HTERT RPE-1 (cell line): ENCODE measurements around the gene THBD.
"Not testable (repeated sequence)": the region's sequence is repeated elsewhere in the genome, so short reads cannot be mapped to it uniquely, and the experiment has no call there.

Experiments used
- in situ Hi-C: fragments of 300-500 bp; cut with MboI; formaldehyde crosslinking; loops from 4 replicates; pipeline ENCODE4 v1.14.3; 2020; ENCODE audit warnings: low sequenced_read_pairs

Gene THBD

DNA sequence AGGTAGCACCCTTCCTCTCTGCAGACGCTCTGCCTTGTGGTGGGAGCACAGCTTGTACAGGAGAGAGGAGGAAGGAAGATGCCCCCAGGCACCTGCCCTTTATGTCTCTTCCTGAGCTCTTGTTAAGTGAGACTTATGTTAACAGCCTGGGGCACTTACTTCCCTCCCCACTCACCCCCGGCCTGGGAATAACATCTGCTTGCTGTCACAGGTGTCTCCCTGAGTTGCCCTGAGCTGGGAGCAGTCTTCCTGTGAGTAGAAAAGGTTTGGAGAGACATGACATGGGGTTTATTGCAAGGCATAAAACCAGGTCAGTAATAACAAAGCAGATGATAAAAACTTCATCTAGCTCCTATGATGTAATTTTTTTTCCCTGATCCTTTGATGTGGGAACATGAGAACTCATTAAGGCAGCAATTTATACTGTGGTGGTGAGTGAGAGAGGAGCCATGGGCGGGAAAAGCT lies 12.4 kb downstream of the THBD start:
- in situ Hi-C loops, result no loop called here

DNA sequence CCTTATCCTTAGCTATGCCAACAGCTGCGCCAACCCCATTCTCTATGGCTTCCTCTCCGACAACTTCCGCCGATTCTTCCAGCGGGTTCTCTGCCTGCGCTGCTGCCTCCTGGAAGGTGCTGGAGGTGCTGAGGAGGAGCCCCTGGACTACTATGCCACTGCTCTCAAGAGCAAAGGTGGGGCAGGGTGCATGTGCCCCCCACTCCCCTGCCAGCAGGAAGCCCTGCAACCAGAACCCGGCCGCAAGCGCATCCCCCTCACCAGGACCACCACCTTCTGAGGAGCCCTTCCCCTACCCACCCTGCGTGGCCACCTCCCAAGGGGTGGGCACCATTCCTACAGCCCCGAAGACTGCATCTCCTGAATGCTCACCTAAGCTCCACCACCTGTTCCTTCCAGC lies 13.1 kb downstream of the THBD start:
- in situ Hi-C loops, result no loop called here

DNA sequence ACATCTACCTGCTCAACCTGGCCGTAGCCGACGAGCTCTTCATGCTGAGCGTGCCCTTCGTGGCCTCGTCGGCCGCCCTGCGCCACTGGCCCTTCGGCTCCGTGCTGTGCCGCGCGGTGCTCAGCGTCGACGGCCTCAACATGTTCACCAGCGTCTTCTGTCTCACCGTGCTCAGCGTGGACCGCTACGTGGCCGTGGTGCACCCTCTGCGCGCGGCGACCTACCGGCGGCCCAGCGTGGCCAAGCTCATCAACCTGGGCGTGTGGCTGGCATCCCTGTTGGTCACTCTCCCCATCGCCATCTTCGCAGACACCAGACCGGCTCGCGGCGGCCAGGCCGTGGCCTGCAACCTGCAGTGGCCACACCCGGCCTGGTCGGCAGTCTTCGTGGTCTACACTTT lies 13.7 kb downstream of the THBD start:
- in situ Hi-C loops, result no loop called here

DNA sequence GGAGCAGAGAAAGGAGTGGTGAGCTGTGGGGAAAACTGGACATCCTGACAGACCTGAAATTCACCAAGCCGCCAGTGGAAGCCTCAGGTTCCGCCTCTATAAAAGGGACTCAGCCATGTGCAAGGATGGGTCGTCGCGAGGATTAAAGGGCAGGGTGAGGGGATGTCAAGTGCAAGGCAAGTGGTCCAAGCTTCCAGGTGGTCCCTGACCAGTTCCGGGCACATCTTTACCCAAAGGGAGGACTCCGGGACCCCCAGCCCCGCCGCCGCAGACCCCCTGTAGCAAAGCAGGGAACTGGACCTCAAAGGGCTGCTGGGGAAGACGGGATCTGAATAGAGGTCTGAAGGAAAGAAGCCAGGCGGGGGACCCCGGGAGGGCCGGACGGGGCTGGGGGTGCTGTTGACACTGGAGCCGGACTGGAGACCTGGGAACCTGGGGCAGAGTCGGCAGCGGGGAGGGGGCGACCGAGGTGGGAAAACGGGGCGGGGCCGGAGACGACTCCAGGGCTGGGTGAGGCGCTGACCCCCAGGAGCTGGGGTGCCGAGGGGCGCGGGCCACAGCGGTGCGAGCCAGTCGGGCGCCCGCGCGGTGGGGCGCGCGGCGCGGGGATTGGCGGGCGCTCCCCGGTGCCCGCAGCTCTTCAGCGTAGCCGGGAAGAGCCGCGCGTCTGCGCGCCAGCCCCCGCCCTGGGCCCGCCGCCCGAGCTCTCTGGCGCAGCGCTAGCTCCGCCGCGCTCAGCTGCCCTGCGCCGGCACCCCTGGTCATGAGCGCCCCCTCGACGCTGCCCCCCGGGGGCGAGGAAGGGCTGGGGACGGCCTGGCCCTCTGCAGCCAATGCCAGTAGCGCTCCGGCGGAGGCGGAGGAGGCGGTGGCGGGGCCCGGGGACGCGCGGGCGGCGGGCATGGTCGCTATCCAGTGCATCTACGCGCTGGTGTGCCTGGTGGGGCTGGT lies 14.5 kb downstream of the THBD start, which contains the start of gene SSTR4:
TSS of gene SSTR4 (plus strand) at position 592 of the 951 bp plus-strand sequence. CDS start at position 764, 172 bp downstream.
- in situ Hi-C loops, result no loop called here

DNA sequence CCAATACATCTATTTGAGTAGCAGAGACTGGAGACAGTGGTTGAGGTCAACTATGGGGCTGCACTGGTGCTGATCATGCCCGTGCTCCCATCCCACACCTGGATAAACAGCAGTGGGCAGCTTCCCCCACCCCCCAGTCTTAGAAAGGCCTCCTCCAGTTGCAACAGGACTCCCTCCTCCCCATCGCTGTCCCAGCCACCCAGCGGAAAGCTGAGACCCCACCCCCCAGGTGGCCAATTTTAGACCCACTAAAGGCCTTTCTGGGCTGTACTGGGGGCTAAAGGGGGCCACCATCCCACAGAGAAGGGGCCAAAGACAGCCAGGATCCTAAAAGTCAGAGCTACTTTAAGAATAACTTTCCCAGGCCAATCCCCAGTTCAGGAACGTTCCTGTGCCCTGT lies 15.6 kb downstream of the THBD start:
- in situ Hi-C loops, result no loop called here

DNA sequence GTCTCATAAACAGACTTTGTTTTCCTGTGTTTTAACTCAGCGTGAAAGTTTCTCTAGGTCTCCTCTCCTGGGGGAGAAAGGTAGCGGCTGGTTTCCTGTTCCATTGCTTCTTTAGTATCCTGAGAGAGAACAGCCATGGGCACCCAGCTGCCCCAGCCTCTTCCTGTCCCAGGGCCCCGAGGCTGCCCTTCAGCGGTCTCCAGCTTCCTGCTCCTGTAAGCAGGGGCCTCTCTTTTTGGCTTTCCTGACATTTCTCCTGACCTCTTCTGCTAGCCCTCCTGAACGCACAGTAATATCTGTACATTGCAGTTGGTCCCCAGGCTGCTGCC lies 16.8 kb downstream of the THBD start:
- in situ Hi-C loops, result no loop called here

DNA sequence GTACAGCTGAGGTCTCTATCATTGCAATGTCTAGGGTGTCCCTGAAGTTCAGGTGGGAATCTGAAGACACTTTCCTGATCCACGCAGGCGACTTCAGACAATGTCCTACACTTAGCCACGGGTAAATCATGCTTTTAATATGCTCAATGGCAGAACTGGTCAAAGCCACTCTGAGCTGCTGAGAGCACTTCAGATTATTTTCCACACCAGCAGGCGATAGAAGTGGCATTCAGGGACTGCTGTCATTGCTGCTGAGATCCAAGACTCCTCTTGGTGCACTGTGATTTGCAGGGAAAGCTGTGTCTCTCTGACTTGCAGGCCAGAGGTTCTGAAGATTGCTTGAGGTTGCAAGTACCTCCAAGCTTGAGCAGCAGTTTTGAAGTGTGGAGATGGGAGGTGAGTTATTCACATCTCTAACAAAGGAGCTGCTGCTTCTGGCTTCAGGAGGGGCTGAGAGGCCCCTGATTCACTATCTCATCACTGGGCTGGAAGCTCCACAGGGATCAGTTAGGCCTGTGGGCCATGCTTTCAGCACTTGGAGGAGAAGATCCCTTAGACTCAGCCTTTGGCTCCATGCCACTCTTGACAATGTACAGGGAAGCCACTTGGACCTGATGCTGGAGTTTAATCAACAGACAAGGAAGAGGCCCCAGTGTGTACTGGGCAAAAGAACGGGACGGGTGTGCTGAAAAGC lies 17.3 kb downstream of the THBD start:
- in situ Hi-C loops, result no loop called here

DNA sequence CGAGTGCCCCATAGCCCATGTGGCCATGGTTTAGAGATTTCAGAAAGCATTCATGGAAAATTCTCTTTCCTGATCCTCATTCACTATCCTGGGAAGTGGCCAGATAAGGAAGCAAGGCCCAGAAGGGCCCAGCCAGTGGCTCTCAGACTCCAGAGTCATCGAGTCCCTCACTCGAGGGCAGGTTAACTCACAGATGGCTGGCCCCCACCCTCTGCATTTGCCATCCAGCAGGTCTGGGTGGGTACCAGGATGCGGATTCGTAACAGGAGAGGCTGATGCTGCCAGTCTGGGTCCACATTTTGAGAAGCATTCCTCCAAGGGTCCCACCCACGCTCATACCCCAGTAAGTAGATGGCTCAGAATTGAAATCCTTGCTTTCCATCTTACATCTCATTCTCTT lies 18.1 kb downstream of the THBD start:
- in situ Hi-C loops, result no loop called here

DNA sequence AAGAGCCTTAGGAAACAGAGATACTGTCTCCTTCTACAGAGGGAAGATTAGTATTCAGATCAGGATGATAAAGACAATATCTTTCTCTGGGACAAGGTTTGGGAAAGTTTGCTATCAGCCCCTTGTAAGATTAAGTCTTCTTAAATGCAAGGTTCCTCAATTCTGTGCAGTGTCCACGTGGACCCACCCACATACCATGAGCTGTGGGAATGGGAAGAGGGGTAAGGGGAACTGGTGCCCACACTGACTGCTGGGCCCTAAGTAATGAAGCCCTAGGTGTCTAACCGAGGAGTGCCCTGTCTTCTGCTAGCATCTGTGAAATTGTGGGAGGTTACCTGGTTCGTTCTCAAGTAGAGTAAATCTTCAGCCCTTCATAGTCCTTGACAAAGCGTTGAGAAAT lies 20.1 kb downstream of the THBD start:
- in situ Hi-C loops, result no loop called here

DNA sequence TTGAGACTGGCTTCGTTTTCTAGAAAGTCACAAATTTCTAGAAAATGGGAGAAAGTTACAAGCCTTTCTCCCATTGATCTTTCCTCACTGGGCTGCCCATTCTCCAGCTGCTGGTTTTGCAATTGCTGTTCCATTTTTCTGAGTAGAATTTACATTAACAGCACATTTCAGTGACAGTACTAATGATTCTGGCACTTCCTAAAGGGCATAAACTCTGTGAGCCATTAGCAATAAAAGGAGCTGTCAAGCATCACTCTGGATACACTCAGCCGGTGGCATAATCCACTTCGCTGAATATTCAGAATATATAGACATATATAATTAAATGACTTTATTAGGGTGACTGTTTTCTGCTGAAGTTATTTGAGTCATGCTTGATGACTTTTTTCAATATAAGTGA lies 21.1 kb downstream of the THBD start:
- in situ Hi-C loops, result no loop called here

DNA sequence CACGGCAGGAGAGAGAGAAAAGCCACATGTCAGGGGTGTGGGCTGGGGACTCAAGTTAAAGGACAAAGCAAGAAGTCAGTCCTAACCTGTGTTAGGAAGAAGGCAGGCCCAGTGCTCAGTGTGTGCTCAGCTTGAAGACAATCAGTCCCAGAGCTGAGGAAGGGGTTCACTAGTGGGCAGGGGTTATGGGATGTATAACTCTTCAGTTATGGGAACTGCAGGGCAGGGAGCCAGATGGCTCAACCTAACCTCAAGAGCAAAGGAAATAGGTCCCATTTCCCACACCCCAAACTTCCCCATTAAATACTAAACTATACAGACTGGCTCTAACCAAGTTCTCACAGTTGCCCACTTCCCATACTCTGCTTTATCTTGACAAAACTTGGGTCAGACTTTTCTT lies 21.8 kb downstream of the THBD start:
- in situ Hi-C loops, result no loop called here

DNA sequence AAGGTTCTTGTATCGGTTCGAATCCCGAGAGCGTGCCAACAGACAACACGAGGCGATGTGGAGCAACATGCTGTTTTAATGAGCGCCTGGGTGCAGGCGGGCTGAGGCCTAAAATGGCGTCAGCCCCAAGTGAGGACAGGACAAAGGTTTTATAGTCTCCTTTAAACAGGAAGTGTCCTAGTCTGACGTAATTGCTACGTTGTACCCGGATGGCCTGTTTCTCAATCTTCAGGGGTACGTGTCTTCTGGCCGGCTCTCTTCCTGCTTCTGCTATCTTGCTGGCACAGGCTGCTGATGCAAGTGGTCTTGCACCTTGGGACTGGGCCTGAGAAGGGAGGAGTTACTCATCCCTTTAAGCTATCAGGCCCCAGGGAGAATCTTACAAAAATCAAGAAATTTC lies 24.0 kb downstream of the THBD start:
- in situ Hi-C loops, result not testable (repeated sequence)

DNA sequence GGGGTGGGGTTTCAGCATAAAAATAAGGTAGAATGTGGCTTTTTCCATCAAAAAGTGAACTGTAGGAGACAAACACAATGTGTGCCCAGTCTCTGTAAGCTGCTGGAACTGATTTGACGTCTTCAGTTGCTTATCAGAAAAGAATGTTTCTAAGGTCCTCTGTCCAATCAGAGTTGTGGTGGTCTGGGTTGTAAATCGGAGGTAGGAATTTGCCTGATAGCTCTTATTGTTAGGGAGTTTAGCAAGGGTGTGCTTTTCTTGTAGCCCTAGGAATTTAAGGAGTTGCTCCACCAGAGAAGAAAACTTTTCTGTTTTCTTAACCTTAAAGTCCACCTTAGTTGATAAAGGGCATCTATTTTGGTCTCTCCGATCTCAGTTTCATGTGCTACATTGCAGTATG lies 24.8 kb downstream of the THBD start:
- in situ Hi-C loops, result no loop called here

DNA sequence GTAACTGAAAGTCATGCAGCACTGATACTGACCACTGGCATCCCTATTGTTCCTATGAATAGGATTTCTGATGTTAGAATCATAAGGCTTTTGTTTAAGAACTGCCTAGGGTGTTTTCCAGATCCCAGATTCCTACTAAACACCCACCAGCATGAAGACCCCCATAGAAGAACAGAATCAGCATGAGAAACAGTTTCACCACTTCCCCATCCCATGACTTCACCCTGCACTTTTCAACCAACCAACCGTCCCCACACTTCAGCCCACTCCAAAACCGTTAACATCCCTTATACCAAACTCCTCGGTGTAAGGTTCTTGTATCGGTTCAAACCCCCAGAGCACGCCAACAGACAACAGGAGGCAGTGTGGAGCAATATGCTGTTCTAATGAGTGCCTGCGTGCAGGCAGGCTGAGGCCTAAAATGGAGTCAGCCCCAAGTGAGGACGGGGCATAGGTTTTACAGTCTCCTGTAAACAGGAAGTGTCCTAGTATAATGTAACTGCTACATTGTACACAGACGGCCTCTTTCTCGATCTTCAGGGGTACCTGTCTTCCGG lies 25.8 kb downstream of the THBD start:
- in situ Hi-C loops, result no loop called here

DNA sequence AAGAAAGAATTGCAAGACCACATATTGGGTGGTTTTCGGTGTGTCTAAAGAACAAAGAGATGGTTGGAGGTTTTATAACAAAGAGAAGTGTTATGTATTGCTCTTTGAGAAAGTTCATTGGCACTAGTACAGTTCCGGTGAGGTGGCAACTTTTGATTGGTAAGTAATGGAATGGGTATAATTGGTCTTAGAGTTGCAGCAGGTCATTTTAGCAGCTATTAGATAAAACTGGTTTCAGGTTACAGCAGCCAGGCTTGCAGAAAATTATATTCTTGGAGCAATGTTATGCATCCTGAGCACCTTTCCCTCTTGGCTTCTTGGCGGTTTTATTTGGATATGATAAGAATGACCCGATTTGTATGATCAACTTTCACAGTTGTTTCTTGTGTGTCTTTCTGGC lies 26.6 kb downstream of the THBD start:
- in situ Hi-C loops, result no loop called here

DNA sequence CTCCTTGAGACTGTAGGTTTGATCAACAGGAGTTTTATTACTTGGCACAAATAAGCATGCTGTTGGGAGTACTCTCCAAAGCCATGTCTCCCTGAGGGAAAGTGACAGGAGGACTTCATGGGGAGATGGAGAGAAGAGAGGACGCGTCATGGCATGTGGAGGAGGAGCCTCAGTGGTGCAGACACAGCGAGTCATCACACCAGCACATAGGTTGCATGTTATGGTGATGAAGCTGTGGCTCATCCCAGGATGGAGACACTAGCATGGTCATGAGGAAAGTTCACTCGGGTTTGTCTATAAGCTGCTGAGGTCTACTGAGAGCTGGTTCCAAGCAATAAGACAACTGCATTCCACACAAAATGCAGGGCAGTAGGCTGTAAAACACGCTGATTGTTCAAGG lies 27.5 kb downstream of the THBD start:
- in situ Hi-C loops, result no loop called here

DNA sequence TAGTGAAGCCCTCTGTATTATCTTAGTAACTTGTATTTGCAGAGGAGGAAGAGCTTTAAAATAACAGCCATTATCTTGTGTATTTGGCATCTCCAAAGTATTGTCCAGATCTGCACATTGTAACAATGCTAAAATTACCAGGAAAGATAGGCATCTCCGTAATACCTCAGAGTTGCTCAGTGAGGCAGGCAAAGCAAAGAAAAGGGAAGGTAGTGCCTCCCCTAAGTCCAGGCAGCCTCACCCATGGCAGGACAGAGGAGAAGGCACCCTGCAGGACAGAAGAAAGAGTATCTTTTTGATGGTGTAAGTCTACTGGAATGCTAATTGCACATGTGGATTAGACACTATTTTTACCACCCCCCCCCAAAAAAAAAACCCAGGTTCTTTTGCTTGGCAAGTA lies 27.9 kb downstream of the THBD start:
- in situ Hi-C loops, result no loop called here

DNA sequence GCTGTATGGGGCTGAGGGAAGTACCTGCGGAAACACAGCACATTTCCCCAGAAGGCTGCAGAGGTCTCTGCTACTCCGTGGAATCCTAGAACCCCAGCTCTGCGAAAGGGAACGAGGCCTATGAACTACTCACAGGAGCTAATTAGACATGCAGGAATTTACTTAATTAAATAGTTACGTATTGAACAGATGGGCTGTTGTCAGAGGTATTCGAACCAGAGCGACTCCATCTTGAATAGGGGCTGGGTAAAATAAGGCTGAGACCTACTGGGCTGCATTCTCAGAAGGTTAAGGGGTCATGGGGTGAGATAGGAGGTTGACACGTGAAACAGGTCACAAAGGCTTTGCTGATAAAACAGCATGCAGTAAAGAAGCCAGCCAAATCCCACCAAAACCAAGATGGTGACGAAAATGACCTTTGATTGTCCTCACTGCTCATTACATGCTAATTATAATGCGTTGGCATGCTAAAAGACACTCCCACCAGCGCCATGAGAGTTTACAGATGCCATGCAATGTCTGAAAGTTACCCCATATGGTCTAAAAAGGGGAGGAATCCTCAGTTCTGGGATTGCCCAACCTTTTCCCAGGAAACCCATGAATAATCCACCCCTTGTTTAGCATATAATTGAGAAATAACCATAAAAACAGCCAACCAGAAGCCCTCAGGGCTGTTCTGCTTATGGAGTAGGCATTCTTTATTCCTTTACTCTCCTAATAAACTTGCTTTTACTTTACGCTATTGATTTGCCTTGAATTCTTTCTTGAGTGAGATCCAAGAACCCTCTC lies 29.0 kb downstream of the THBD start:
- in situ Hi-C loops, result no loop called here

DNA sequence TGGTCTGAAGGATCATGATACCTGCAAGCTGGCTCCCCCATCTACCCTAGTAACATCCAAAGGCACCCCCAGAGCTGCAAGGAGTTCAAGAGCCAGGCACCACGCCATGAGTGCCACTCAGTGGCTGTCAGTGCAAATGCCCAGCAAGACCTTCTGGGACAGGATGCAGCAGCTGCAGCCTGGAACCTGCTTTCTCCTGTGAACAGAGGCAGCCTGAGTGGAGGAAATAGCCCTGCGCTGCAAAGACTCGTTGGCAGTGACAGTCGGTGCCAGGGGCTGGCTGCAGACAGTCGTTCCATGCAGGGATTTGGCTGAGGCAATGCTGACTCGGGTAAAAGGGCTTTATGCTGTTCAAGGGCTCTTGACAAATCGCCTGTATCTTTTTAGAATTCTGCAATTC lies 30.1 kb downstream of the THBD start:
- in situ Hi-C loops, result no loop called here

DNA sequence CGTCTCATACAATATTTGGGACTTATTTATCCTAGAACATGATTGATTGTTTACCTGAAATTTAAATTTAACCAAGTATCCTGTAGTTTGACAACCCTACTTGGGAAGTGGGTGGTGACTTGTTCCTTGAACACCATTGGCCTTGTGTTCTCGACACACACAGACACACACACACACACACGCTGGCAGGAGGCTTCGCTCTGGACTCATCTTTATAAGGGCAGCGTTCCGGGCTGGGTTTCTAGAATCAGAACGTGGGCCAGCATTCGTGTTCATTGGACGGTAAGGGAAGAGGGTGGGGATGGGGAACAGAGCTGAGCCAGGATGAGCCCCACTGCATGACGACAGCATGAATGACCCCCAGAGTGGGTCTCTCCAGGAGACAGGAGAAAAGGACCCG lies 30.5 kb downstream of the THBD start:
- in situ Hi-C loops, result no loop called here

DNA sequence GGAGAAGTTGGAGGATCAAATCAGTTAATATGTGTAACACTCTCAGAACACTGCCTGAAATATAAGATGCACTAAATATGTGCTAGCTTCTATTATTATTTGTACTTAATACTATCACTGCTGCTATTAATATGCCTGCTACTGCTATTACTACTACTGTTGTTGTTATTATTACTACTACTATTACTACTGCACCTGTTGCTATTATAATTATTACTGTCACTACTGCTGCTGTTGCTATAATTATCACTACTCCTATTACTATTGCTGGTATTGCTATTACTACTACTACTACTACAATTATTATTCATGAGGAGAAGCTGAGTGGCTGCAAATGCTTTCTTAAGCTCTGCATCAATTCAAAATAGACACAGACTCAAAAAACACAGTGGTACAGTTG lies 31.0 kb downstream of the THBD start:
- in situ Hi-C loops, result no loop called here
